NCI-H146 treated with DMSO at 0.1 percent for 48 hours (cell line): ENCODE results near the gene CPSF2.
"Not testable (repeated sequence)": the region's sequence is repeated elsewhere in the genome, so short reads cannot be mapped to it uniquely, and the experiment has no call there.

Source experiments
- DNase-seq: peaks from one replicate; lab custom pipeline; 2025; ENCODE audit not compliant: unreplicated experiment; lab: John Stamatoyannopoulos, UW

Gene CPSF2

DNA sequence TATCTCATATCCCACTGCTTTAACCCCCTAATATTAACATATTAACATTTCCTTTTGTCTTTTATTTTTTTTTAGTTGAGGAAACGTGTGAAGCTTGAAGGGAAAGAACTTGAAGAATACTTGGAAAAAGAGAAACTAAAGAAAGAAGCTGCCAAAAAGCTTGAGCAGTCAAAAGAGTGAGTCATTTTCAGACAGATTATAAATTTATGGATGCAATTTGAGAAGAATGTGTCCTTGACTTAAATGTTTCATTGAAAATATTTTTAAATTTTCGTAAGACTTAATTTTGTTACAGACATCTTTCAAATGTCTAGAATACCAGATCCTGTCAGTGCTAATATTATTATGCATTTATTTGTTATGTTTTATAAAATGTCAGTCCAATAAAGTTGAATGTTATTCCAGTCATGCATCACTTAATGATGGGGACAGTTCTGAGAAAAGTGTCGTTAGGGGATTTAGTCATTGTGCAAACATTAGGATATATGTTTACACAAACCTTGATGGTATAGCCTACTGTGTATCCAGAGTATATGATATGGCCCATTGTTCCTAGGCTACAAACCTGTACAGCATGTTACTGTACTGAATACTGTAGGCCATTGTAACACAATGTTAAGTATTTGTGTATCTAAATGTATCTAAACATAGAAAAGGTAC, 32.6 kb downstream of the CPSF2 start:
- DNase-seq = no peak

DNA sequence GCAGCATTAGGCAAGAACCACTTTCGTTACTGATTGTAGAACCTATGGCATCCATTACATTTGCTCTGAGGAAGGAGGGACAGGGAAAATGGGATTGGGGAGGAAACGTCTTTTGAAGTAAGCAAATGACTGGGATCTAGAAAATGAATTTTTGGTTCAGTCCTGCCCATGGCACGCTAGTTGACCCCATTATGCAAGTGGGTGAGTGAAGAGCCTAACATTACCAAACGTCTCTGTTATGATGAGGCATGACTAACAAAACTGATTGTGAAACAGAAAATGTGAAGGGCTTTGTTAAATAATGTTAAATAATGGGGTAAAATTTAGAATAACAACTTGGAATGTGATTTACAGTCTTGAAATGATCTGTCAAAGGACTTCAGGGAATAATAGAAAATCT, 38.9 kb downstream of the CPSF2 start:
- DNase-seq = no peak

- DNase-seq = no peak
Observed at GRCh38 chr14:92161521-92161920, 39.8 kb downstream of the CPSF2 start.

DNA sequence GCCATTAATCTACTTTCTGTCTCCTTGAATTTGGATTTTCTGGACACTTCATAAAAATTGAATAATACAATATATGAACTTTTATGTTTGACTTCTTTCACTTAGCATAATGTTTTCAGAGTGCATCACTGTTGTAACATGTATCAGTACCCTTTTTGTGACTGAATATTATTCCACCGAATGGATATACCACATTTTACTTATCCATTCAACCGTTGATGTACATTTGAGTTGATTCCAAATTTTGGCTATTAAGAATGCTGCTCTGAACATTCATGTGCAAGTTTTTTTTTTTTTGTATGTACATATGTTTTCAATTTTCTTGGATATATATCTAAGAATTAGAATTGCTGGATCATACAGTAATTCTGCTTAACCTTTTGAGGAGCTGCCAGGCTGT, 43.2 kb downstream of the CPSF2 start:
- no peak for DNase-seq

- DNase-seq = no peak
Observed at GRCh38 chr14:92173668-92174067, 51.9 kb downstream of the CPSF2 start.

- DNase-seq = no peak
Observed at GRCh38 chr14:92175811-92176210, 54.0 kb downstream of the CPSF2 start.

DNA sequence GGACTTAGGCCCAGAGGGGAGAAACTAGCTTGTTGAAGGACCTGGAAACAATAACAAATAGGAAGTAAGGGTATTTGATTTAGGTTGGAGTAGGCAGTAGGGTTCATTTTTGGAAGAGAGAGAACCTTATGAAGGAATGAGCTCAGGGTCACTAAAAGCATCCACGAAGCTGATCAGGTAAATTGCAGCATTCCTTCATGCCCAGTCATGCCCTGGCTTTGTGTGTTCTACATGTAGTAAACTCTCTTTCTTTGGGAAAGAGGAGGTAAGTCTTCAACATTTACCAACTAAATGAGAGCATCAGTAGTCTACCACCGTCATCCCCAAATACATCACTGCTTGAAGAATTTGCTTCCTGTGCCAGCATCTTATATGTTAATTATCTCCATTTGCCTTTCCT, 54.7 kb downstream of the CPSF2 start:
- no peak for DNase-seq

GRCh38 chr14:92179178-92179577, 57.4 kb downstream of the CPSF2 start:
- DNase-seq = not testable (repeated sequence)

GRCh38 chr14:92185559-92185958, 63.8 kb downstream of the CPSF2 start:
- DNase-seq = no peak

- not testable (repeated sequence) for DNase-seq
Observed at GRCh38 chr14:92187616-92188015, 65.8 kb downstream of the CPSF2 start.

DNA sequence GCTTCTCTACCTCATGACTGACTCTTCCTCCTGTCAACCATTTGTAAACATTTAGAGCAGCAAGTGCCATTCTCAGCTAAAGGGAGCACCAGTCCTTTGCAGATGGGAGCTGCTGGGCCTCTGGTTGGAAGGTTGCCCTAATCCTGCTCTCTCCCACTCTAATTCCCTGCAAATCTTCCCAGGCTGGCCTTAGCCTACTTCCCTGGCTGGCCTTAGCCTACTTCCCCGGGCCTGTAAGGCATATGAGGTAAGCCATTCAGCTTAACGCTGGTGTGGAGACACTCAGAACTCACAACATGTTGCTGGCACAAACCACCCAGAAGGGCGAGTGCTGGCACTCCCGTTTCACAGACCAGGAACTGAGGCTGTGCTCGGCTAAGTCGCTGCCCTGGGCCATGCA, 69.0 kb downstream of the CPSF2 start:
- DNase-seq = no peak

- DNase-seq = no peak
Observed at GRCh38 chr14:92198804-92199203, 77.0 kb downstream of the CPSF2 start.

- no peak for DNase-seq
Observed at GRCh38 chr14:92199763-92200162, 78.0 kb downstream of the CPSF2 start.

DNA sequence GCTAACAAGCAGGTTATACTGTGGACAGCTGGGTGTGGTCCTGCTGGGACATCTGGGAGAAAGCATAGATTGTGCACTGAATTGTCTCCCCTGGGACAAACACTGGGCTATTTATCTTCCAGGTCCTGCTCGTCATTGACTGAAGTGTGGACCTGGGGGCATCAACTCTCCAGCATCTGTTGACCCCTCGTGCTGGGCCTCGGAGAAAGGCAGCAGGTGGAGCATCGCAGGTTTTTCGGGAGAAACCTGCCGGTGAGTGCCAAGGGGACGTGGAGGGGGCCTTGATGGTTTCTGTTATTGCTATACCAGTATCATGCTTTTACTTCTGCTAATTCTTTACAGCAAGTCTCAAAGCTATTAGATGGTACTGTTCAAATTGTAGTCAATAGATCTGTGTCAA, 81.3 kb downstream of the CPSF2 start:
- DNase-seq = no peak

DNA sequence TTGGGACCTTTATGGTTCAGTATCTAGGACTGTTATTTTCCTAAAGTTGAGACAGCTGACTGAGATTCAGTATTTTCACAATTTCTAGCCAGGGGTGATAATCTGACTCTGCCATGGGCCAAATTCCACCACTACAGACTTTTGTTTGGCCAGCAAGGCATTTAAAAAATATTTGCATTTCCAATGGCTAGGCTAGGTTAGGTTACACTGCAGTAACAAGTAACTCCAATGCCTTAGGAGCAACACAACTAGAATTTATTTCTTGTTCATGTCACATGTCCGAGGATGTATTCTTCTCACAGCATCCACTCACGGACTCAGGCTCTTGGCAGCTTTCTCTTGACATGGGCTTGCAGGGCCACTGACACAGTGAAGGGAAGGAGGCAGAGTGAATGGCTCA, 83.0 kb downstream of the CPSF2 start:
- DNase-seq = no peak

DNA sequence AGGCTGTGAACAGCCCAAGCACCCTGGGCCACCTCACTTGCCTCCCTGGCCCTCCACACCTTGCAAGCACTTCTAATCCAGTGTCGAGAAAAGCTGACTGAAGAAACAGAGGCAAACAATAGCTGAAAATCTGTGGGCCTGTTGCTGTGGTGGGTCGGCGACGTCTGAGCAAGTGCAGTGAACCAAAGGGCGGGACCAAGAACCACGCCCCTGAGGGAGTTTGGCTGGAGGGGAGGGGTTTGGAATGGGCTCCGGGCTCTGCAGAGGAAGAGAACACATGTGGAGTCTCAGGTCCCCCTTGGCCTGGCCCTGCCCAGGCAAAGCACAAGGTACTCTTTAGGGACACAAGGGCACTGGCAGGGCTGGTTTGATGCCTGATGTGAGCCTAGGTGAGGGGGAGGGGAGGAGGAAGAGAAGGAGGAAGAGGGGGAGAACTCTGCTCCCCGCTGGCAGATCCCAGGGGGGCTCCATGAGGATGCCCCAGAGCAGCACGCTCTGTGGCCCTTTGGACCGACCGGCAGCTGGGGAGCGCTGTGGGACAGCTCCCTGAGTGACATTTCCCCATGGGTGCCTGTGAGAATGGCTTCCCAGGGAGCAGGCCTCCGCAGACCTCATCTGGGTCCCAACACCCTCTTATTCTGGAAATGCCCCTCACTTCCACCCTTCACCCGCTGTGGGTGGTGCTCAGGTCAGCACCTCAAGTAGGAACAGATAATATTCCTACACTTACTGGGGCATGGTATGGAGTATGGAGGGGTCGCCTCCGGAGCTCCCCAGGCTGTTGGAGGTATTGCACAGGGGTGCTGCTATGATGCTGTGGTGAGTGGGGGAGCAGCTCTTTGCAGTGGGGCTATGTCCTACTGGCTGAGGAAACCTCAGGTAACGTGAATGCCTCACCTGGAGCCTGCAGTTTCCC, 85.5 kb downstream of the CPSF2 start:
- DNase-seq = no peak

- DNase-seq = no peak
Observed at GRCh38 chr14:92207928-92208265, 86.1 kb downstream of the CPSF2 start.

DNA sequence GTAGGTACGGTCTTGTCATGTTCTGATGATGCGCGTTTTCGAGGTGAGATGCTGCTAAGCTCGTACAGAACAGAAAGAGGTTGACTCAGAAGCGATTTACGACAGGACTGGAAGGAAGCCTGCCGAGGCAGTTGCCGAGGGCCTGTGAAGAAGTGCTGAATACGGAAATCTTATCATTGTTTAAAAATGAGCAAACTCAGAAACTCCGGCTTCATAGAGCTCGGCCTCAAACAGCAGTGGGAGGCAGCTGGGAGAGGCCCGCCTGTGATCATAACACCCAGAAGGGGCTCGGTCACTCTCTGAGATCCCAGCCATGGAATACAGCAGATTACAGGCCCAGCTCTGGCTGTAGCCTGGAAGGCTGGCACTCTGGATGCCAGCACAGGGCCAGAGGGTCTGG, 87.4 kb downstream of the CPSF2 start:
- DNase-seq = no peak

- DNase-seq = not testable (repeated sequence)
Observed at GRCh38 chr14:92213125-92213524, 91.4 kb downstream of the CPSF2 start.

DNA sequence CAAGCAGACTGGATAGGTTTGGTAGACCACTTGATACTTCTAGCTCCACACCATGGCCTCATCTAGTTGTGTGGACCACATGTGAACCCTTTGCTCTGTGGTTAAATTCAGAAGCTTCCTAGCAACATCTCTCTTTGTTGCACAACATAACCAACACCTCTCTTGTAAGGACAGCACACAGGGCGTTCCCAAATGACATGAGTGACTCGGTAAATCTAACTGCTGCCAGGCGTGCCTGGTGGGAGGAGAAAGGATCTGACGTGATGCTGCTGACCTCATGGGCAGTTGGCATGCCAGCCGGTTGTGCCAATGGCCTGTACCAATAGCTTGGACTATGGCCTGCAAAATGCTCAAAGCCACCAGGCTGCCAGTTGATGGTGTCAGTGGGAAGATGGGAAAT, 93.8 kb downstream of the CPSF2 start:
- DNase-seq = no peak

GRCh38 chr14:92217936-92218335, 96.2 kb downstream of the CPSF2 start:
- no peak for DNase-seq
